IPS-20b (cell line): ENCODE data around the gene WNT3A.

Experiments used
- H3K27ac ChIP-seq: one replicate; pipeline ENCODE4 v1.5.1; 2013; ENCODE audit warnings: low read length
- H3K27me3 ChIP-seq: 2 replicates; pipeline ENCODE4 v1.6.1; 2013; ENCODE audit warnings: mild to moderate bottlenecking, low read length, inconsistent platforms; ENCODE audit not compliant: insufficient read depth
- H3K36me3 ChIP-seq: 2 replicates; pipeline ENCODE4 v1.6.1; 2013; ENCODE audit warnings: low read depth, mild to moderate bottlenecking, inconsistent platforms, low read length, moderate library complexity; ENCODE audit not compliant: insufficient read depth
- H3K4me1 ChIP-seq: 2 replicates; pipeline ENCODE4 v1.6.1; 2013; ENCODE audit warnings: mild to moderate bottlenecking, control low read depth, inconsistent platforms, low read length, moderate library complexity; ENCODE audit not compliant: insufficient read depth
- H3K4me3 ChIP-seq: 2 replicates; pipeline ENCODE4 v1.5.1; 2013; ENCODE audit warnings: mild to moderate bottlenecking, low read length, inconsistent platforms
- H3K9ac ChIP-seq: 2 replicates; pipeline ENCODE4 v1.6.1; 2013; ENCODE audit warnings: low read depth, mild to moderate bottlenecking, inconsistent platforms, low read length, moderate library complexity
- H3K9me3 ChIP-seq: 2 replicates; pipeline ENCODE4 v1.6.1; 2013; ENCODE audit warnings: mild to moderate bottlenecking, low read depth, low read length, inconsistent platforms; ENCODE audit not compliant: insufficient read depth

WNT3A gene

DNA sequence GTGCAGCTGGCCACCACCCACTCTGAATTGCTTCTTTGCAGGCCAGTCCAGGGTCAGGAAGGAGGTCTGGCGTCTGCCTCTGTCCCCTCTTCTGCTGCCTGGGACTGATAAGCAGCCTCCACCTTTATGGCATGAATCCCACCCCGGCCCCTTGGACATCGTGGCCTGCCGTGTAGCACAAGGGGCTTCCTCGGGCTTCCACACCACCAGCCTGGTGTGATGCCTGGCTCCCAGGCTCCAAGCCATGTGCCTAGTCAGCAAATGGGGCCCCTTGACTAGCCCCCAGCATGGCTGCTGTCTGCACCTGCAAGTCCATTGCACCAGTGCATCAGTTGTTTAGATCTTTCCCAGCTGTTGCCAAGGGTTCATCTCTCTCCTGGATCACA is 65.9 kb downstream of the WNT3A start:
- Histone ChIP-seq H3K27me3 (peaks cover 100% of the 10 kb centered on the region), H3K9ac (no peak overlapping the region), H3K9me3 (no peaks in the 10 kb centered on the region), H3K4me1 (no peaks in the 10 kb centered on the region), H3K36me3 (no peaks in the 10 kb centered on the region), H3K27ac (no peak overlapping the region), H3K4me3 (no peak overlapping the region)

DNA sequence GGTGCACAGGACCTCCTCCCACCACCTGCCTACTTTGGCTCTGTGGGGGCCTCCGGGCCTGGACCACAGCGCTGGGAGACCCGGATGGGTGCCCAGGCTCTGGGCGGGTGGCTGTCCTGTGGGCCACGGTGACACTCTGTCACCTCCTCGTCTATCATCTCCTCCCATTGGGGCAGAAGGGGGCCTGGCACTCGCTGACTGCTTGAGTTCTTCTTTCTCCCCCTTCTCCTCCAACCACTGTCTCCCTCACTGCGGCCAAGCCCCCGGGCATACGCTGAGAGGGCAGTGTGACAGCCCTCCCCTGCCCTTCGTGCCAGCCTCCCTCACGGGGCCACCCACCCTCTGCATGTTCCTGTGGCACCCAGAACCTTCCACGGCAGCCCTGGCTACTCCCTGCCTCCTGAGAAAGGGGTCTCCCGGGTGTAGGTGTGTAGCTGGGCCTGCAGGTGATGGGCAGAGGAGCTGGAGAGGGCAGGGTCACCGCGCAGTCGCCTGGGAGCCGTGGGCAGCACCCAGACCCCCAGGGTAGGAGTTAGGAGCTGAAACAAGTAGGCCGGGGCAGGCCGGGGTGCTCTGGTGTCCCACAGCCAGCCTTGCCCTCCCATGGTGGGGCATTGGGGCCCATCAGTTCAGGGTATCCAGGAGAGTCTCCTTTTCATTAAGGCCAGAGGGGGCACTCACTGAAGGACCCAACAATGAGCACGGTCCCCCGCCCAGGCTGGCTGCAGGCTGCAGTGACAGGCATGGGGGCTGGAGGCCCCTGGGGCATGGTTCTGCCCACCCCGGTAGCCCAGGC is 66.5 kb downstream of the WNT3A start:
- H3K4me1 ChIP-seq = no peaks in the 10 kb centered on the region
- H3K36me3 ChIP-seq = no peaks in the 10 kb centered on the region
- H3K4me3 ChIP-seq = no peak overlapping the region
- no peak overlapping the region for H3K9ac ChIP-seq
- no peak overlapping the region for H3K27ac ChIP-seq
- H3K27me3 ChIP-seq = peaks cover 100% of the 10 kb centered on the region
- no peaks in the 10 kb centered on the region for H3K9me3 ChIP-seq

DNA sequence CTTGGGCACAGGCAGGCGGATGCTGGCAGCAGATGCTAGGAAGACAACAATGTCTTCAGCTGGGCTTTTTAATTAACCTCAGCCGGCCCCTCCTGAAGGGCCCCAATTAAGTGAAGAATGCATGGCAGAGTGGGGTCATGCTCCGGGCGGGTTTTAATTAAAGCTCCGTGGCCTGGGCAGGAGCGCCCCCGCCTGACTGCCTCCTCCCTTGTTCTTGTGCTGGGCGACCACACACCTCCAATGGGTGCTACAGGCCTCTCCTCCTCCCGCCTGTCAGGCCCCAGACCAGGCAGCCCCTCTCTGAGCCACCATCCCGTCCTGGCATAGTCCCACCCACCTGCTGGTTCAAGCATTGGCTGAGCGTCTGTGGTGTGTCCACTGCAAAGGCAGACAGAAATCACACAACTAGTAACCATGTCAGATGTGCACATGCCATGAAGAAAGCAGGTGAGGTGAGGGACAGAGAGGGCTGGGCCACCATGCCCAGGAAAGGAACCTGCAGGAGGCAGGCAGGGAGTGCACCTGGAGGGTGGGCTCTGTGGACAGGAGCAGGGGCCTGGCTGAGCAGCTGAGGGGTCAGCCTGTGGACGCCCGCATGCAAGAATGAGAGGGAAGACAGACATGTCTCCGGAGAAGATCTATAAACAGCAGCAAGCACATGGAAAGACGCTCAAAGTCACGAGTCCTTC is 67.2 kb downstream of the WNT3A start:
- Histone ChIP-seq H3K9ac (no peak overlapping the region), H3K36me3 (no peaks in the 10 kb centered on the region), H3K27ac (no peak overlapping the region), H3K4me3 (no peak overlapping the region), H3K9me3 (no peaks in the 10 kb centered on the region), H3K27me3 (peaks cover 99% of the 10 kb centered on the region), H3K4me1 (no peaks in the 10 kb centered on the region)

DNA sequence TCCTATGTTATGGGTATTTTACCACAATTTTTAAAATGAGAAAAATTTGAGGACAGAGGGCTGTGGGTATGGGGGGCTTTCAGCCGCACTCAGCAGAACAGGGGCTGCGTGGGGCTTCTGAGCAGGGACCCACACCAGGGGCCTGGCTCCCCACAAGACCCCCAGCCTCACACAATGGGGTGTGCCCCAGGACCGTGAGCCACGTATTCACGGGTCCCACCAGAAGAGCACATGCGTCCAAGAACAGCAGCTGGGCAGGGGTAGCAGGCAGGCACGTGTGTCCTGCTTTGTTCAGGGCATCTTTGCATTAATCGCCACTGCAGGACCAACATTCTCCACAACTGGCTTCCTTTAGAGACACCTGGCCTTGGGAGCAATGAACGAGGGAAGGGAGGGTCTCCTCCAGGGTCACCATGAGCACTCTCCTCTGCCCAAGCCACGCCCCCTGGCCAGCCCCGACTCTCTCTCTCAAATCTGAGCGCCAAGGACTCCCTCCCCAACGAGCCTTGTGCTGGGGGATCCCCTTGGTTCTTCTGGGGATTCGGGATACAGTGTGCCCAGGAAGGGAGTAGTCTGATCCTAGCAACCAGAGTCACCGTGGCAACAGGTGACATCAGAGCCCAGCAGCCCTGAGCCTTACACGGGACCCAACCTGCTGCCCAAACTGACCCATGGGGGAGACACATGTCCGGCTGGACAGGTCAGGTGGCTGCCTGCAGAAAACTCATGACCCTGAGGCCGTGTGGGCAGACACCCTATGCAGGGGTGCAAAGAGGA is 68.3 kb downstream of the WNT3A start:
- no peaks in the 10 kb centered on the region for H3K9me3 ChIP-seq
- H3K27me3 ChIP-seq = peaks cover 97% of the 10 kb centered on the region
- no peak overlapping the region for H3K27ac ChIP-seq
- H3K36me3 ChIP-seq = no peaks in the 10 kb centered on the region
- H3K9ac ChIP-seq = no peak overlapping the region
- H3K4me3 ChIP-seq = no peak overlapping the region
- H3K4me1 ChIP-seq = no peaks in the 10 kb centered on the region

DNA sequence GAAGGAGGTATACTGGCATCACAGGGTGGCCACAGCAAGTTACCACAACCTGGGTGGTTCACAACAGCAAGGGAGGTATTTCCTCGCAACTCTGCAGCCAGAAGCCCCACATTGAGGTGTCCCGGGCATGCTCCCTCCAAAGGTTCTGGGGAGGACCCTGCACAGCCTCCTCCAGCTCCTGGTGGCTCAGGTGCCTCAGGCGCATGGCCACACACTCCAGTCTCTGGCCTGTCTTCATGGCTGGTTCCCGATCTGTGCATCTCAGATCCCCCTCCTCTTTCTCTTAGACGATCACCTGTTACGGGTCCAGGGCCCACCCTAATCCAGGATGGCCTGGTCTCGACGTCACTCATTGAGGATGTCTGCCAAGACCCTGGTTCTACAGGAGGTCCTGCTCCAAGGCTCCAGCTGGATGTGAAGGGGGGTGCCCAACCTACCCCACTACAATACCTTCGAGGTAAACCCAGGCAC is 69.0 kb downstream of the WNT3A start:
- Histone ChIP-seq H3K4me3 (no peak overlapping the region), H3K4me1 (no peaks in the 10 kb centered on the region), H3K9ac (no peak overlapping the region), H3K36me3 (no peaks in the 10 kb centered on the region), H3K9me3 (no peaks in the 10 kb centered on the region), H3K27ac (no peak overlapping the region), H3K27me3 (peaks cover 90% of the 10 kb centered on the region)

DNA sequence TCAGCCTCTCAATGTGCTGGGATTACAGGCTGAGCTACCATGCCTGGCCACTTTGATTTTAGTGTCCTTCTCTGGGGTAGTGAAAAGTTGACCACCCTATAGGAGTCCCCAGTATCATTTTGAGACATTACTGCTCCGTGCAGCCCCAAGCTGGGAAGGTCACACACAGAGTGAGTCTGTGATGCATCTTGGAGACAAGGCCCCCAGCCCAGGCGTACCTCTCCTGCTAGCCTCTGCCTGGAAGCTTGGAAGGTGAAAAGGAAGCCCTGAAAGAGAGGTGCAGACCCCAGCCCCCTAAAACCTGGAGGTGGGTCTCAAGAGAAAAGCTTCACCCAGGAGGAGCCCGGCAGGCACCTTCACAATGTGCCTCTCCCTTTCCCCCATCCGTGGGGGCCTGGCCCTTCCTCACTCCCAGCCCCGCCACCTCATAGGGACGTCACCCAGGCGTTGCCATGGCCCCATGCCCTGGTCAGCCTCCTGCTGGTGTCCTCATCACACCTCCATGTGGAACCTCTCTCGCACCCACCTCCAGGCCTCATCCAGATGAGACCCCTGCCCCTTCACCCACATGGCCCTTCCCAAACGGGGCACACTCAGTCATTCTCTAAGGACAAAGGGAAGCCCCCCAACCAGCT is 70.1 kb downstream of the WNT3A start:
- H3K9me3 ChIP-seq = no peaks in the 10 kb centered on the region
- no peaks in the 10 kb centered on the region for H3K36me3 ChIP-seq
- no peak overlapping the region for H3K4me3 ChIP-seq
- peaks cover 84% of the 10 kb centered on the region for H3K27me3 ChIP-seq
- H3K4me1 ChIP-seq = peaks cover 6% of the 10 kb centered on the region; the same call in 1 of the 2 replicates
- H3K27ac ChIP-seq = no peak overlapping the region
- no peak overlapping the region for H3K9ac ChIP-seq

DNA sequence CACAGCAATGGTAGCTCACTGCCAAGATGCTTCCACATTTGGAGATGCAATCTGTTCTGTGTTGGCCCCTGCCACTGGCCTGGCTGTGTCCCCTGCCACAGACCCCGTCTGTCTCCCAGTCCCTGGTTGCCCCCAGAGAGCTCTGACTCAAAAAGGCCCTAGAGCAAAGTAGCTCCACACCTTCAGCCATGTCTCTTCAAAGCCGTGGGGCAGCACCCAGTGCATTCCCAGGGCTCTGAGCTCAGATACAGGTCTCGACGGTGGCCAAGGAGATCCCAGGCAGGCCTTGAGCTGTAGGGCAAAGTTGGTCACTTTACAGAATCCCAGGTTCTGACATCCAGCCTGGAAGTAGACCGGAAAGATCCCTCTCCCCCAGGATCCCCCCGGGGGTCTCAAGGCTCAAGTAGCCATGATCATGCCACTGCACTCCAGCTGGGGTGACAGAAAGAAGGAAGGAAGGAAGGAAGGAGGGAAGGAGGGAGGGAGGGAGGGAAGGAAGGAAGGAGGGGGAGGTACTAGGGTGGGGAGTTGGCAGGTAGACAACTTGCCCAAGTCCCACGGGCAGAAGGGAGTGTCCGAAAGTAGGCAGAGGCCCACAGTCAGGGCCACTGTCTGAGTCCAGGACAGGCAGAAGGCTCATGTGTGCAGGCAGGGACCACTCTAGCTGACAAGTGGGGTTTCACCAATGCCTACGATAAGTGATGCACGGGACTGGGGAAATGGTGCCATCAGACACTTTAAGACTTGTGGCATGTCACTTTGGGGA is 71.0 kb downstream of the WNT3A start:
- Histone ChIP-seq H3K27ac (no peak overlapping the region), H3K4me3 (no peak overlapping the region), H3K9ac (no peak overlapping the region), H3K36me3 (no peaks in the 10 kb centered on the region), H3K4me1 (peaks cover 6% of the 10 kb centered on the region; the same call in 1 of the 2 replicates), H3K9me3 (no peaks in the 10 kb centered on the region), H3K27me3 (peaks cover 76% of the 10 kb centered on the region)

DNA sequence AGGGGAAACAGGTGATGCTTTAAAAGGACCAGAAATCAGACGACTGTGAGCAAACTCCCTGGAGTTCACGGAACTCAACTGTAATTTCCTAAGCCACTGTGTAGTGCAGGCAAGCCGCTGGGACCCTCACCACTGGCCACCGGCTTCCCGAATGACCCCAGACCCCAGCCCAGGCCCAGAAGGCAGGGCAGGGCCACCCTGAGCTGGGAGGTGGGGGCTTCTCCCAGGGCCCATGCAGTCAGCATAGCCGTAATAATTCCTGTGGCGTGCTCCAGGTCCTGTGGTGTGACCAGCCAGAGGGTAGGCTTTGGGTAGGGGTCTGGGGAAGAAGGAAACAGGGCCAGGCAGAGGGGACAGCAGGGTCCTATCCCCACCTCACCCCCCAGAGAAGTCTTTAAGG is 72.2 kb downstream of the WNT3A start:
- no peak overlapping the region for H3K4me3 ChIP-seq
- H3K27ac ChIP-seq = no peak overlapping the region
- H3K27me3 ChIP-seq = peaks cover 63% of the 10 kb centered on the region
- H3K4me1 ChIP-seq = peaks cover 7% of the 10 kb centered on the region
- no peak overlapping the region for H3K9ac ChIP-seq
- no peaks in the 10 kb centered on the region for H3K36me3 ChIP-seq
- H3K9me3 ChIP-seq = no peaks in the 10 kb centered on the region

DNA sequence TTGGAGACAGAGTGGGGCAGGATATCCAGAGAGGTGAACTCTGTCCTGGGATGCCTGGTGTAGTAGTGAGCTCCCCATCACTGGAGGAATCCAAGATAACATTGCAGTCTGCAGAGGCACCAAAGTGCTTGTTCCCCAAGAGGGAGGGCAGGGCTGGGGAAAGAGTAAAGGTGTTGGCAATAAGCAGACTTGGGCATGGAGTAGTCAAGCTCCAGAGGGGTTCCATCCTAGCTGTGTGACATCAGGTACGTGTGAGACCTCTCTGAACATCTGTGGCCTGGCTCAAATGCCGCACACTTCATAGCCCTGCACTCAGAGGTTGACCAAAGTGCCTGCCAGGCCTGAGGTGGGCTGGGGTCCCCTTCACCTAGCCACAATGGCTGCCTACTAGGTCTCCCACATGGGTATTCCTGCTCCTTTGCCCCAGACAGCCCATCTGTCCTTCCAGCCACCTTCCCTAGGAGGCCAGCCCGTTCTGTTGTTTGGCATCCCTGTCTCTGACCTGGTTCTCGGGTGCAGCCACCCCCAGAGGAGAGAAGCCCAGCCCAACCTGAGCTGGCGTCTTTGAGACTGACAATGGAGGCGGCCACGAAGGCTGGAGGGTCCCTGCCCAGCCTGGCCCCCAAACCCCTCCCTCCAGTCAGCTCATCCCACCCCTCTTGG is 72.9 kb downstream of the WNT3A start:
- Histone ChIP-seq H3K36me3 (peaks cover 4% of the 10 kb centered on the region; the same call in 1 of the 2 replicates), H3K4me3 (no peak overlapping the region), H3K4me1 (peaks cover 14% of the 10 kb centered on the region), H3K27ac (no peak overlapping the region), H3K9ac (no peak overlapping the region), H3K27me3 (peaks cover 56% of the 10 kb centered on the region), H3K9me3 (no peaks in the 10 kb centered on the region)

DNA sequence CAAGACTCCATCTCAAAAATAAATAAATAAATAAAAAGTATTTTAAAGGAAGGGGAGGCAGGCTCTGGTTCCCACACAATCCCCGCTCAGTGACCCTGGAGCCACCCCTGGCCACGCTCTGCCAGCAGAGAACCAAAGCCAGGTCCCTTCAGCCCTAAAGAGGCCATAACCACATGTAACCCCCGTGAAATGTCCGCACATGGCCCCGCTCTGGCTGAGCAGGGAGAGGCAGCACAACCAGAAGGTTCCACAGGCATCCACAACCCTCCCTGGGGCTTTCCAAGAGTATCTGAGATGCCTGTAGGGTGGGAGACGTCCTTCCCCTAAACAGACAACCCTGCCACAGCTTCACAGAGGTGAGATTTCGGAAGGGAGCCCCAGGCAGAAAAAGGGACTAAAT is 74.3 kb downstream of the WNT3A start:
- peak overlapping the region; percentile 92 for H3K4me3 ChIP-seq
- H3K4me1 ChIP-seq = peaks cover 22% of the 10 kb centered on the region
- H3K27ac ChIP-seq = no peak overlapping the region
- peaks cover 42% of the 10 kb centered on the region for H3K27me3 ChIP-seq
- peaks cover 9% of the 10 kb centered on the region; the same call in 1 of the 2 replicates for H3K36me3 ChIP-seq
- H3K9ac ChIP-seq = peak overlapping the region; percentile 75; the same call in 1 of the 2 replicates
- no peaks in the 10 kb centered on the region for H3K9me3 ChIP-seq
